GM19099 (cell line): ENCODE measurements around the gene HNRNPUL2.

Experiments
- POLR2A ChIP-seq: IDR thresholded peaks from 3 replicates; pipeline ENCODE4 v1.6.1; 2011; ENCODE audit warnings: low read depth; ENCODE audit not compliant: insufficient read length; ENCODE audit errors: extremely low read depth

Gene HNRNPUL2

DNA sequence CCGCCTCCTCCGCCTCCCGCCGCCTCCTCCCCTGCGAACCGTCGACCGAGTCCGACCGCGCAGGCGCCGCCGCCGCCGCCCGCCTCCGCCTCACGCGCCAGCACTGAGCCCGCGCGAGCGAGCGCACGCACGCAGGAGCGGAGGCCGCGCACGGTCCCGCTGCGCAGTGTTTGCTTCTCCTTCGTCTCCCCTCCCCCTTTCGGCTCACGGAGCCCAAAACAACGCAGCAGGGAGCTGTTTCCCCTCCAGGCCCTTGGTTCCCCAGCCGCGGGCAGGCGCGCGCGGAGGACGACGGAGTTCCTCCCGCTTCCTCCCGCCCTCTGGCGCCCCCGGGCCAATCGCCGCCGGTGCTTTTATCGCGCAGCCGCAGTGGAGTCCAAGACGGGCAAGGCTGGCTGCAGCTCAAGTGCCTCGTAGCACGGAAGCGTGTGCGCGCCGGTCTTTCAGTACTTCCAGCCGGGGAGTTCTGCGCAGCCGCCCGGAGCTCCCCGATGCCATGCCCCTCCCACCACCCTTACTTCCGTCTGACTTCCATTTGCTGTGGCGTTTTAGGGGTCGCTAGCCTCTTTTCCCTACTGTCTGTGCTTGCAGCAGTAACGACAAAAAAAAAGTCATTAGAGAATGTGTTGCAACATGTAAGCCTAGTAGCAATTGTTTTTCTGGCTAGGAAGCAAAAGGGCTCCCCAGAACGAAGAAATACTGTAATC lies at the start of gene HNRNPUL2:
TSS of gene HNRNPUL2 (minus strand) at position 293 of the 707 bp plus-strand sequence. CDS start 301 bp downstream, outside the sequence.
- peak; percentile 98 for TF ChIP-seq POLR2A

- no peak for TF ChIP-seq POLR2A
Observed at GRCh38 chr11:62775646-62776045, 48.4 kb upstream of the HNRNPUL2 start.

- no peak for TF ChIP-seq POLR2A
Observed at GRCh38 chr11:62774407-62774806, 47.1 kb upstream of the HNRNPUL2 start.

GRCh38 chr11:62771144-62772021 lies 44.1 kb upstream of the HNRNPUL2 start, which contains the start of gene TAF6L:
Gene TAF6L, plus strand, starts transcription at chr11:62771396. Its CDS starts 4,388 bp downstream, at chr11:62775784.
- TF ChIP-seq POLR2A, result peak; percentile 77

GRCh38 chr11:62770778-62771143 lies 43.5 kb upstream of the HNRNPUL2 start:
- TF ChIP-seq POLR2A, result no peak

DNA sequence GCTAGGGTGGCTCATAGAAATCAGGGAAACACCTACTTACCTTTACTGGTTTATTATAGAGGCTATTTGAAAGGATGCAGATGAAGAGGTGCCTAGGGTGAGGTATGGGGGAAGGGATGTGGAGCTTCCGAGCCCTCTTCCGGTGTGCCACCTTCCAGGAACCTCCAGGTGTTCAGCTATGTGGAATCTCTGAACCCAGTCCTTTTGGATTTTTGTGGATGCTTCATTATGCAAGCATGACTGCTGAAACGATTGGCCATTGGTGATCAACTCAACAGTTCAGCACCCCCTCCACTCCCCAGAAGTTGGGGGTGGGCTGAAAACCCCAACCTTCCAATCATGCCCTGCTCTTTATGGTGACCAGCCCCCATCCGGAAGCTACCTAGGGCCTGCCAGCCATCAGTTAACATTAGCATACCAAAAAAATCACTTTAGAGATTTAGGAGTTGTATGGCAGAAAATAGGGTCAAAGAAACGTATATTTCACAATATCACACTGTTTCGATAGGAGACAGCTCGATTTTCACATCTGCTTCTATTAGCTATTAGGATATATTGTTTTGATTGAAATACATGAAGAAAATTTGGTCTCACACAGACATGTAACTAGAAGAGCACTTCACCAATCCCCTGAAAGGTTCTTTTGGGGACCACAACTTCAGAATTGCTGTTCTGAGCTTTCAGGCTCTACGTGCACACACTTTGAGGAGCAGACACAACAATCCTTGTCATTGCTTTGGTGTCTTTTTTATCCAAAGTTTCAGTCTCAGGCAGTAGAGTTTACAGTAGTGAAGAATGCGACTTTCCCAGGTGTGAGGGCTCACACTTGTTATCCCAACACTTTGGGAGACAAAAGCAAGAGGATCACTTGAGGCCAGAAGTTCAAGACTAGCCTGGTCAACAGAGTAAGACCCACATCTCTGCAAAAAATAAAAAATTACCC lies 30.9 kb upstream of the HNRNPUL2 start:
- no peak for TF ChIP-seq POLR2A

DNA sequence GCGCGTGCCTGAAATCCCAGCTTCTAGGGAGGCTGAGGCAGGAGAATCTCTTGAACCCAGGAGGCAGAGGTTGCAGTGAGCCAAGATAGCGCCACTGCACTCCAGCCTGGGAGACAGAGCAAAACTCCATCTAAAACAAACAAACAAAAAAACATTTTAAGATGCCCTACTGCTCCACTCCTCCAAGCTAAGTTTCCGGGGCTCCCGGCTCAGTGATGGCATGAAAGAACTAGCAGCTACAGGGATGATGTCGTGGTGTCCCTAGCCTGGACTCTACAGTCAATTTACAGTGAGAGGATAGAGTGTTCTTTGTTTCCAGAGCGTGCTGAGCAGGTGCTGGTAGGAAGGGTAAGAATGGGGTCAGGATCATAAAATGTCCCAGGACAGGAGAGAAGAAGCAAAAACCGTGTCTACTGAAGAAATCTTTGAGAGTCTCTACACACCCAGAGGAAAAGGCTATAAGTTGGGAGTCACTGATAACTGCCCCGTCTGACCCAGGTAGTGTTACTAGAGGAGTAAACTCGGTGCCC lies 27.9 kb upstream of the HNRNPUL2 start:
- TF ChIP-seq POLR2A, result no peak

GRCh38 chr11:62753736-62754603 lies 26.7 kb upstream of the HNRNPUL2 start, which contains the start of gene ZBTB3:
Gene ZBTB3, minus strand, starts transcription at chr11:62754160. Its CDS starts 496 bp downstream, at chr11:62753664.
- TF ChIP-seq POLR2A, result peak; percentile 87

DNA sequence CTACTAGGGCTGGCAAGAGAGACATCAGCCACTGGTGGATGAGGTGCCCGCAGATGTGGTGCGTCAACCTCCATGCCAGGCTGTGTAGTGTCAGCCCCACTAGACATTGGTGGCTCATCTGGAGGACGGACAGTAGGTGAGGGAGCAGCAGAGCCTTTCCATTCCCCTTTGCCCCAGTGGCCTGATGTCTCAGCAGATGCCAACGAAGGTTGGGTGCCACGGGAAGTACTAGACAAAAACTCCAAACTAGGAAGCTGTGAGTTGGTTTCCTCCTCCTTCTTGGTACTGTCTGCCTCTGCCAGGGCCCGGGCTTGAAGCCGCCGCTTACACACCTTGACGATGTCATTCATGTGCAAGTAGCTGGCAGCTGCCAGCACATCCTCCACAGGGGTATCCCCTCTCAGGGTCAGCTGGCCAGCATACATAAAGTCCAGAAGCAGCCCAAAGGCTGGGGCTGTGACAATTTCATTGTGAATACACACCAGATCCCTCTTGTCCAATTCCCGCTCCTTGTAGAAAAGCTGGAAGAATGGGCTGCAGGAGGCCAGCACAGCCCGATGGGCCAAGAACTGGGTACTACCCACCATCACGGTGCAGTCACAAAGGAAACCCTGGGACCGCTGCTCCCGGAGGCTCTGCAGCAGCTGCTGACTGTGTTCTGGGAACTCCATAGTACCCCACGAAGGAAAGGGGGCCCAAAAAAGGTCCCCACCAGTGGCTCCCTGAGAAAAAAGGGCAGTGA lies 25.9 kb upstream of the HNRNPUL2 start:
- TF ChIP-seq POLR2A, result no peak

DNA sequence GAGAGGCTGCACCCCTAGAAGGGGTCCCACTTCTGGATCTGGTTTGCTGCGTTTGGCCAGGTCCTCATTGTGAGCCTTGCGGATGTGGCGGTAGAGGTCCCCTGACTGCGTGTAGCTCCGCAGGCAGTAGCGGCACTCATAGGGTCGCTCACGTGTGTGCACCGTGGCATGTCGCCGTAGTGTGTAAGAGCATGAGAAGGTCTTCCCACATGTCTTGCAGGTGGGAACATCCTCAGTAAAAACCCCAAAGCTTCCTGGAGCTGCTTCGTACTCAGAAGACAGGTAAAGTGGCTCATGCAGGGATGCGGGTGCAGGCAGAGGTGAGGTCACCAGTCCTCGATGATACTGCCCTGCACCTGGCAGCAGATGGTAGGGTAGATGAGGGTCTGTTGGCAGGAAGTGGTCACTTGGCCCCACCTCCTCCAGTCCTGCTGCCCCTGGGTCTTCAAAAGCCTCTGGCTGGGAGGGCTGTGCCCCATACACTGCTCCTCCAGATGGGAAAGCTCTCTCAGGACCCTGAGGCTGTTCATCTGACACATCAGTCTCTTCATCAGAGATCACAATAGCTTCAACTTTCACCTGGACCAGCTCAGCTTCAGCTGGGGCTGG lies 25.0 kb upstream of the HNRNPUL2 start:
- no peak for TF ChIP-seq POLR2A

DNA sequence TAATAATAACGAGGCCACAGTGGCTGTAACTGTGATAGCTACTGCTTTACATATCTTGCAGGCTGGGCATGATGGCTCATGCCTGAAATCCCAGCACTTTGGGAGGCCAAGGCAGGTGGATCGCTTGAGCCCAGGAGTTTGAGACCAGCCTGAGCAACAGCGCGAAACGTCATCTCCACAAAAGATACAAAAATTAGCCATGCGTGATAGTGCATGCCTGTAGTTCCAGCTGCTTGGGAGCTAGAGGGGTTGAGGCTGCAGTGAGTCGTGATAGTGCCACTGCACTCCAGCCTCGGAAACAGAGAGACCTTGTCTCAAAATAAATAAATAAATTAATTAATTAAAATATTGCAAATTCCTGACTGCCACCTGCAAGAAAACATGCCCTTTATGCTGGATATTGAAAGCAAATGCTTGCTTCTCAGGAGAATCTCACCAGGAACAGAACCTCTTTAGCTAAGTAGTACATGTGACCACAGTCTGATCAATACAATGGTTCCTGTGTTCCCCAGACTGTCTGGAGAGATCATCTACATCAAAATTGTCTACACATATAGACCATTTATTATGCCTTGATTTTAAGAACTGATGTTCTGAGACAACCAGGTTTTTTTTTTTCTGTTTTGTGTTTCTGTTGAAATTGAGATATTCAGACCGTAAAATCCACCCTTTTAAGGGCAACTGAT lies 20.4 kb upstream of the HNRNPUL2 start:
- TF ChIP-seq POLR2A, result no peak

- no peak for TF ChIP-seq POLR2A
Observed at GRCh38 chr11:62737196-62737595, 9.9 kb upstream of the HNRNPUL2 start.
